Activated T-helper 17 cell treated with anti-CD3 and anti-CD28 coated beads, Interleukin-2, amount 50 U/mL, for 72 hours (primary cell): ENCODE measurements around the gene TP63. TPM values are rescaled to one million over a fixed set of nuclear protein-coding genes. Genes with fewer than 3 reads are reported as not detected.

ENCODE experiments used
- ATAC-seq: fragments of 150-1000 bp; cut with Tn5 transposase; replicated peaks from 2 replicates; pipeline ENCODE4 v1.10.0; 2021; ENCODE audit warnings: mild to moderate bottlenecking, moderate library complexity
- H3K27ac Mint-ChIP-seq: one replicate; pipeline ENCODE4 v1.8.0; 2022; ENCODE audit warnings: mixed read lengths
- H3K27me3 Mint-ChIP-seq: one replicate; pipeline ENCODE4 v1.8.0; 2022; ENCODE audit warnings: mixed read lengths
- H3K36me3 Mint-ChIP-seq: one replicate; pipeline ENCODE4 v1.8.0; 2022; ENCODE audit warnings: low read depth, mild to moderate bottlenecking, mixed read lengths
- H3K4me1 Mint-ChIP-seq: one replicate; pipeline ENCODE4 v1.8.0; 2022; ENCODE audit warnings: mixed read lengths
- H3K4me3 Mint-ChIP-seq: one replicate; pipeline ENCODE4 v1.8.0; 2022; ENCODE audit warnings: mild to moderate bottlenecking, mixed read lengths
- H3K9me3 Mint-ChIP-seq: one replicate; pipeline ENCODE4 v1.8.0; 2022; ENCODE audit warnings: mixed read lengths
- total RNA-seq, 2 donors: library from RNA; stranded (reverse); gene quantifications; one replicate each; pipeline ENCODE4 v1.2.3, GENCODE V29; 2022

TP63 gene
- total RNA-seq, 2 donors from 2014 or later, result 0.76 to 0.98 TPM

DNA sequence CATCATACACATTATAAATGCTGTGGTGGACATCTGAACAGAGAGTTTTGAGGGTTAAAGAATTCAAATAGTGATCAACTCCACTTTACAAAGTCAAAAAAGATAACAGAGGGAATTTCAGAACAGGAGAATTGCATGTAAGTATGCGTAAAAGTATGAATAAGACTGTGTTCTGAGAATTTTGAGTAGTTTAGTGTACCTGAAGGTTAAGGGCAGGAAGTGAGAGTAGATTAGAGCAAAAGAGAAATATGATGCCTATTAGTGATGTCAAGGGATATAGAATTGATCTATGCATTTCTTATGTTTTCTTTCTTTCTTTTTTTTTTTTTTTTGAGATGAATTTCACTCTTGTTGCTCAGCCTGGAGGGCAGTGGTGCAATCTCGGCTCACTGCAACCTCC is 53.1 kb downstream of the TP63 start:
- Mint-ChIP-seq H3K4me1 (peaks cover 4% of the 10 kb centered on the region), H3K36me3 (no peaks in the 10 kb centered on the region), H3K27me3 (peaks cover 5% of the 10 kb centered on the region), H3K27ac (no peak overlapping the region), H3K9me3 (peaks cover 4% of the 10 kb centered on the region), H3K4me3 (no peak overlapping the region)
- peak; percentile 55 for ATAC-seq

DNA sequence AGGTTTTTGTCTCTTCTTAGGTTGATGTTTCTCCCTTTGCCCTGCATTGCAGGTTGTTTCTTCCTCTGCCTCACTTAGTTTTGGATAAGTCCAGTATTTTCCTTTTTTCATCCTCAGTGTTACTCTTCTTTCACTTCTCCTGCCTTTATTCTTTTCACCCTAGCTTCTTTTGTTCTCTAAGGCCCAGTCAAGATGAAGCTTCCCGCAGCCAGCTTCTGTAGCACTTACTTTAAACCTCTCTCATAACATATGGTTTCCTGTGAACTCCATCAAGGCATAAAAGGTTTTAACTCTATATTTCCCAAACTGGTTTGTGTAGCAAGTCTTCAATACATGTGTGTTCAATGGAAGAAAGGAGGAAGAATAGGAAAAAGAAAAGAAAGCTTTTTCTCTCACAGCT is 54.1 kb downstream of the TP63 start:
- no peaks in the 10 kb centered on the region for H3K36me3 Mint-ChIP-seq
- peaks cover 4% of the 10 kb centered on the region for H3K9me3 Mint-ChIP-seq
- H3K4me3 Mint-ChIP-seq, result no peak overlapping the region
- H3K27ac Mint-ChIP-seq, result no peak overlapping the region
- no peak for ATAC-seq
- H3K4me1 Mint-ChIP-seq, result peaks cover 4% of the 10 kb centered on the region
- H3K27me3 Mint-ChIP-seq, result peaks cover 5% of the 10 kb centered on the region

DNA sequence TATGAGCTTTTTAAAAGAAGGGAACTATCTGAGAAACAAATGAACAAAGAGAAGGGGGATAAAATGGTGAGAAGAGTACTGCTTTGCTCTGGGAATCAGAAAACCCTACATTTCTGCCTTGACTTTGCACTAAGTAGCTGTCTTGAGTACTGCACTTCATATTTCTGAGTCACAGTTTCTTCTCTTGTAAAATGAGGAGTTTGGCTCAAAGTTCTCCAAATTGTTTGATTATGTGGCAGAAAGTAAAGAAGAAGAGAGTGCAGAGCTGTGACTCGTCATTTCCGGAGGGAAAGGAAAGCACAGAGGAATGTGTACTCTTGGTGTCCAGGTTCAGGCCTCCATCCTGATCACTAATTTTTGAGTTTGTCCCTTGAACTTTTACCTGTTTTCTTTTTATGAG is 54.7 kb downstream of the TP63 start:
- H3K36me3 Mint-ChIP-seq, result no peaks in the 10 kb centered on the region
- peaks cover 4% of the 10 kb centered on the region for H3K9me3 Mint-ChIP-seq
- H3K4me3 Mint-ChIP-seq, result no peak overlapping the region
- peaks cover 5% of the 10 kb centered on the region for H3K27me3 Mint-ChIP-seq
- no peak overlapping the region for H3K27ac Mint-ChIP-seq
- ATAC-seq, result no peak
- H3K4me1 Mint-ChIP-seq, result peaks cover 4% of the 10 kb centered on the region

DNA sequence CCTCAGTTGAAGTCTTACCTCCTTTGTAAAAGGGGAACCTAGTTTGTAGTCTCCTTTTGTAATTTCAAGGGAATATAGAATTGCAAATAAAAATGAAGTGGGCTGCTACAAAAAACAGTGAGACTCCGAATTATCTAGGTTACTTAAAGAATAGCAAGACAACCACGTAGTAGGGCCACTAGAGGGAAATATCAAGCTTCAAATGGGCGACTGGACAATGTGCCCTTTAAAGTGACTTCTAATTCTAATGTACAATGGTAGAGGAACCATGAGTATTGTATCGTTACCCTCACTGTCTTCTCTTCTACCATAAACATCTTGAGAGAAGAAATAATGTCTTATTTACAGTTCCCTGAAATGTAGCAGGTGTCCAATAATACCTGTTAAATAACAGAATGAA is 56.3 kb downstream of the TP63 start:
- Mint-ChIP-seq H3K4me1 (peaks cover 4% of the 10 kb centered on the region), H3K27ac (no peak overlapping the region), H3K9me3 (no peaks in the 10 kb centered on the region), H3K36me3 (no peaks in the 10 kb centered on the region), H3K4me3 (no peak overlapping the region), H3K27me3 (no peaks in the 10 kb centered on the region)
- ATAC-seq, result no peak

DNA sequence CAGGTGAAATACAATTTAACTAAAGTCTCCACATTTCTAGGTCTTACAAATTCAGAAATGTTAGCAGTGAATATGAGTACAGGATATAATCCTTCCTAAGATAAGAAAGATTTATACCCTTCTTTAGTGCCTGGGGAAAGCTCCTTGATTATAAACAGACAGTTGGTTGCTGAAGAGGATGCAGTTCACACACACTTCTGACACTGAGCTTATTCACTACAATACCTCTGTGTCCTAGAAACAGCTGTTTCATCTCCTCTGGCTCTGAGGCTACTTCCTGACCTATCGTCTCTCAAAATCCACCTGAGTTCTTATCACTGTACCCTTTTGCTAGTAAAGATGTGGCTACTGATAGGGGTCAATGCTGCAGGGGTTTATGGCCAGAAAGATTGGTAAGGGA is 57.1 kb downstream of the TP63 start:
- H3K4me1 Mint-ChIP-seq, result peaks cover 4% of the 10 kb centered on the region
- no peaks in the 10 kb centered on the region for H3K36me3 Mint-ChIP-seq
- H3K4me3 Mint-ChIP-seq, result no peak overlapping the region
- H3K27ac Mint-ChIP-seq, result no peak overlapping the region
- H3K9me3 Mint-ChIP-seq, result no peaks in the 10 kb centered on the region
- H3K27me3 Mint-ChIP-seq, result no peaks in the 10 kb centered on the region
- ATAC-seq, result no peak

DNA sequence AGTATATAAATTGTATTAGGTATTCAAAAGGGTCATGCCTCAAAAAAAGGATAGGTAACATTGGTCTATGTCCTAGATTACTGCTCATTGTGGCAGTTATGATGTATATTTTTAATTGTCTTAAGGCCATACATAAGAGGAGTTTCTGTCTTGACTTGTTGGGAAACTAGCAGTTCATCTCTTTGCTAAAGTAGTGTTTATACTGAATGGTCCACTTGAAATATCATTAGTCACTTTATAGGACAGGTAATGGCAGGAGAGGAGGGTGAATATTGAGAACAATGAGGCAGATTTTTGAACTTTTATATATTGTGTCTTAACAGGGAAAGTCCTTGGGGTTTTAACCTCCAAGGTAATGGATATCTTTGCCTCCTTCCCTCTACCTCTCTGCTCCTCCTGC is 58.4 kb downstream of the TP63 start:
- no peaks in the 10 kb centered on the region for H3K9me3 Mint-ChIP-seq
- H3K27me3 Mint-ChIP-seq, result no peaks in the 10 kb centered on the region

DNA sequence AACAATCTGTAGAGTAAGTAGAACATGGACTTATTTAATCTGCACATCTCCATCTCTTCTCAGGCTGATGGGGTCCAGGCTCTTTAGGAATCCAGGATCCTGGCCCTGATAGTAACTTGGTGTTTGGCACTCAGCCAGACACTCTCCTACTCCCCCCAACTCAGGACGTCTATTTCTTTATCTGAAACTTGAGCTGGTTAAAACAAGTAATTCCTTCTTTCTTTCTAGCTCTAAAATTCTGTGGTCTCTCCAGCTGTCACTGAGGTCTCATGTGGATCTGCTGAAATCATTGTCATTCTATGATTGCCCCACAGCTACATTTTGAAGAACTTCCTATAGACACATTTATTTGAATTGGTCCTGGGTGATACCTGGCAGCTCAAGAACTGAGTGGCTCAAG is 59.0 kb downstream of the TP63 start:
- no peak for ATAC-seq
- Mint-ChIP-seq H3K36me3 (no peaks in the 10 kb centered on the region), H3K27me3 (no peaks in the 10 kb centered on the region), H3K27ac (no peak overlapping the region), H3K9me3 (no peaks in the 10 kb centered on the region), H3K4me1 (no peaks in the 10 kb centered on the region), H3K4me3 (no peak overlapping the region)

More for the DNA sequence above, 58.4 kb downstream of the TP63 start:
- no peaks in the 10 kb centered on the region for H3K36me3 Mint-ChIP-seq
- no peak overlapping the region for H3K4me3 Mint-ChIP-seq
- no peaks in the 10 kb centered on the region for H3K4me1 Mint-ChIP-seq
- ATAC-seq, result no peak
- H3K27ac Mint-ChIP-seq, result no peak overlapping the region

DNA sequence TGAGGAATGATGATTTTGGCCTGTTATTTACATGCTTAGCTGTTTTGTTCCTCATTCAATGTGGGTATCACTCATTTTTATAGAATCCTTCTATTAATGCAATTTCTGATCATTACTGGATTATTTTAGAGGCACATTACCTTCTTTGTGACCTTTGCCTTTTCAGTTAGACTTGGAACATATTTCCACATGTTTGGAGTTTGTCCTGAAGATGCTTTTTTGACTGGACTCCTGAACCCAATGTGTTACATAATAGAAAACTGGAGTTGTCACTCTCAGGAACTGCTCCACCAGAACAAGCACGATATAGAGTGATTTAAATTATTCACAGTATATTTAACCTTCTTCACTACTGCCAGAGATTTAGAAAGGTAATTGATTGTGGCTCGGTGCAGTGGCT is 59.5 kb downstream of the TP63 start:
- Mint-ChIP-seq H3K4me1 (no peaks in the 10 kb centered on the region), H3K4me3 (no peak overlapping the region), H3K27ac (no peak overlapping the region), H3K36me3 (no peaks in the 10 kb centered on the region), H3K9me3 (no peaks in the 10 kb centered on the region), H3K27me3 (no peaks in the 10 kb centered on the region)
- no peak for ATAC-seq

DNA sequence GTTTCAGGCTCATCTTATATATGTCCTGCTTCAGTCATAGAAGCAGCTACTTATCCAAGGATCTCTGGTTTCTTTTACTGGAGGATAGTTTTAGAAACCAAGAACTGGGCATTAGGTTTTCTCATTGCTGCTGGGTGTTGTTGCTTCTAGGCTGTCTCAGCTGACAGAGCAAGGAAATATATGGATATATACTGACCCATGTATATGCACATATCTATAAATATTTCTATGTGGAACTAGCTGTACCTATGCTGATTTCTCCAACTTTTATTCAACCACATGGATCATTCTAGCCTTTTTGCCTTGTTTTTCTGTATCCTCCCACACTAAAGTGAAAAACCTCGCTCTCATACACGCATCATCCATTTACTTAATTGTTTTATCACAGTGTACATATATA is 64.2 kb downstream of the TP63 start:
- no peak overlapping the region for H3K4me3 Mint-ChIP-seq
- H3K36me3 Mint-ChIP-seq, result no peaks in the 10 kb centered on the region
- no peaks in the 10 kb centered on the region for H3K27me3 Mint-ChIP-seq
- ATAC-seq, result no peak
- H3K9me3 Mint-ChIP-seq, result no peaks in the 10 kb centered on the region
- H3K4me1 Mint-ChIP-seq, result no peaks in the 10 kb centered on the region
- no peak overlapping the region for H3K27ac Mint-ChIP-seq

DNA sequence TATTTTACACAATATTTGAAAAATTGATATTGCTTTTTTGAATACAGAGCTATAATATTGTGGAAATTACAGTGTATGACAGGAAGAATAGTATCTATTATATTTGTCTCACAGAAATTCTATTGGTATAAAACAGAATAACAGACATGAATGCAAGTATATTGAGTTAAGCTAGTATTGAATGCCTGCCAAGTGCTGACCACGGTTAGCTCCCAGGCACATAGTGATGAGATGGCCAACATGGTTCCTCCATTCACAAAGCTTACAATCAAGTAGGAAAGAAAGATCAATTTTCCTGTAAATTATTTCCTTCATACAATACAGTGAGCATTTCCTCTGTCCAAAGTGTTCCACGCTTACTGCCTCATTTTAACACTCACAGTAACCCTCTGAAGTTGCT is 67.6 kb downstream of the TP63 start:
- no peaks in the 10 kb centered on the region for H3K9me3 Mint-ChIP-seq

DNA sequence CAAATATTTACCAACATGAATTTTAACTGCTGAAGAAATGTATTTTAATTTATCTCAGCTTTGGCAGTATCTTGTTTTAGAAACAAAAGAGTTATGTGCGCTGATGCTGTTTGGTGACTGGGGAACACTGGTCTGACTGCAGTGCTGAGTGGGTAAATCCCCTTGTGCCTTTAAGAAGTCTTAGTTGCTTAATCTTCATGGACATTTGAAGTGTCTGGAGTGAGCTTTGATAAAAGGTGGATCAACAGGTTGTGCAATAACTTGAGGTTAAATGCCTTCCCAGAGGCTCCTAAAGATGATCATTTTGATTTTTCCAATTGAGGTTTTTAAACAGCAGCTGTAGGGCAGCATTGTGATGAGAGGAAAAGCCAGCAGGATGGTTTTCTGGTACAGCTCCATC is 68.7 kb downstream of the TP63 start:
- no peaks in the 10 kb centered on the region for H3K36me3 Mint-ChIP-seq
- H3K27me3 Mint-ChIP-seq, result no peaks in the 10 kb centered on the region
- H3K4me3 Mint-ChIP-seq, result no peak overlapping the region
- H3K4me1 Mint-ChIP-seq, result no peaks in the 10 kb centered on the region
- no peak overlapping the region for H3K27ac Mint-ChIP-seq
- H3K9me3 Mint-ChIP-seq, result no peaks in the 10 kb centered on the region
- no peak for ATAC-seq

More for the DNA sequence above, 67.6 kb downstream of the TP63 start:
- no peak for ATAC-seq
- H3K27ac Mint-ChIP-seq, result no peak overlapping the region
- no peaks in the 10 kb centered on the region for H3K27me3 Mint-ChIP-seq
- no peak overlapping the region for H3K4me3 Mint-ChIP-seq
- H3K36me3 Mint-ChIP-seq, result no peaks in the 10 kb centered on the region
- H3K4me1 Mint-ChIP-seq, result no peaks in the 10 kb centered on the region

DNA sequence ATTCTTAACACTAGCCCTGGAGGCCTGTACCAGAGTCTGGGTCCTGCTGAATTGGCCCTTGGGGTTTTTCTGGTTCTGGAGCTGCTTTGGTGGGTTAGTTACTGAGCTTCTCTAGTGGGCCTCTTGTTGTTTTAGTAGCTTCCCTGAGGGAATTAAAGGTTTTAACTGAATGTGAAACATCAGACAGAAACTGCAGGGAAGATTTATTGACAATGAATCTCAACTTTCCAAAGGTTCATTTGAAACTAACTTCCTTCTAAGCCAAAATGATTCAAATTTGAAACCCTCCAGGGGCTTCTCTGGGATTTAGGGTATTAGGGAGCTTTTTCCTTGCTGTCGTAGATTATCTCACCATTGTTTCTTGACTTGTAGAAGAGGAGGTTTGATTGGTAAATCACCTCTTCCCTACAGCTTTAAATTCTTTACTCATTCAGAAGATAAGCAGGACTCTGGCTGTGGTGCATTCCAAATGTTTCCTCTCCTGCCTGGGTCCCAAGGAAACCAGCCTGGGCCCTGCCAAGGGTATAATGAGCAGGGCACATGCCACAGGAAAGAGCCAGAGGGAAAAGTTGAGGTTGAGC is 71.0 kb downstream of the TP63 start:
- Mint-ChIP-seq H3K36me3 (no peaks in the 10 kb centered on the region), H3K27me3 (no peaks in the 10 kb centered on the region), H3K4me1 (no peaks in the 10 kb centered on the region), H3K4me3 (no peak overlapping the region), H3K9me3 (no peaks in the 10 kb centered on the region), H3K27ac (no peak overlapping the region)
- no peak for ATAC-seq

DNA sequence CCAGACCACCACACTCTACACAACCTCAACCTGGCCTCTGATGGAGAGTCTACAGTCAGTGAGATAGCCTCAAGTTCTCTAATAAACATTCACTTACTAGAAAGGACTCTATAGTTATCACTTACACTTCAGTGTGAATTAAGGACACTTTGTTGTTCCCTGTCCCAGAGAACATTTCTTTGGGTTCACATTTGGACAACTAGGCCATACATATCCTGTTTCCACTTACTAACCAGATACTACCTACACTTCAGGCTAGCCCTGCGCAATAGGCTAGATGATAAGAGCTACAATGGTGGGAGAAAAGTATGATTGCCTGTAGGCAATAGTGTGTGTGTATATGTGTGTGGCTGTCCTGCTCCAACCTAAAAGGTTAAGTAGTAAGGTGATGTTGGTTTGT is 72.7 kb downstream of the TP63 start:
- H3K4me3 Mint-ChIP-seq, result no peak overlapping the region
- ATAC-seq, result no peak
- no peaks in the 10 kb centered on the region for H3K9me3 Mint-ChIP-seq
- no peak overlapping the region for H3K27ac Mint-ChIP-seq
- no peaks in the 10 kb centered on the region for H3K27me3 Mint-ChIP-seq
- H3K4me1 Mint-ChIP-seq, result no peaks in the 10 kb centered on the region
- no peaks in the 10 kb centered on the region for H3K36me3 Mint-ChIP-seq

DNA sequence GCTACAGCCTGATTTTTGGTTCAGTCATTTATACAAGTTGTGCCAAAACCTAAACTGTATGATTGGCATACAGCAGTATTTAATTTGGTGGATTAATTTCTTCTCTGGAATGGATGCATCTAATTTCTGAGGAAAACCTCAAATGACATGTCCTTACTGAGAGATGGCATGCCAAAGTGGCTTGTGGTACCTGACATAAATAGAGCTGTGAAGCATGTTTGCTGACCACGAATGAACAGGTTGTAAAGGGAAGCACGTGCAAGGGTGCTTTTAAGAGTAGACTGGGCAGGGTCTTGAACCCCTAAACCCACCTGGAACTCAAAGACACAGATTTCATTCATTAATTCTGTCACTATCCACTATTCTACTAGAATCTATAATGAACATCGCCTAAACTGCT is 77.2 kb downstream of the TP63 start:
- Mint-ChIP-seq H3K9me3 (no peaks in the 10 kb centered on the region), H3K27ac (no peak overlapping the region), H3K36me3 (no peaks in the 10 kb centered on the region), H3K4me3 (no peak overlapping the region), H3K27me3 (no peaks in the 10 kb centered on the region), H3K4me1 (no peaks in the 10 kb centered on the region)
- ATAC-seq, result no peak

DNA sequence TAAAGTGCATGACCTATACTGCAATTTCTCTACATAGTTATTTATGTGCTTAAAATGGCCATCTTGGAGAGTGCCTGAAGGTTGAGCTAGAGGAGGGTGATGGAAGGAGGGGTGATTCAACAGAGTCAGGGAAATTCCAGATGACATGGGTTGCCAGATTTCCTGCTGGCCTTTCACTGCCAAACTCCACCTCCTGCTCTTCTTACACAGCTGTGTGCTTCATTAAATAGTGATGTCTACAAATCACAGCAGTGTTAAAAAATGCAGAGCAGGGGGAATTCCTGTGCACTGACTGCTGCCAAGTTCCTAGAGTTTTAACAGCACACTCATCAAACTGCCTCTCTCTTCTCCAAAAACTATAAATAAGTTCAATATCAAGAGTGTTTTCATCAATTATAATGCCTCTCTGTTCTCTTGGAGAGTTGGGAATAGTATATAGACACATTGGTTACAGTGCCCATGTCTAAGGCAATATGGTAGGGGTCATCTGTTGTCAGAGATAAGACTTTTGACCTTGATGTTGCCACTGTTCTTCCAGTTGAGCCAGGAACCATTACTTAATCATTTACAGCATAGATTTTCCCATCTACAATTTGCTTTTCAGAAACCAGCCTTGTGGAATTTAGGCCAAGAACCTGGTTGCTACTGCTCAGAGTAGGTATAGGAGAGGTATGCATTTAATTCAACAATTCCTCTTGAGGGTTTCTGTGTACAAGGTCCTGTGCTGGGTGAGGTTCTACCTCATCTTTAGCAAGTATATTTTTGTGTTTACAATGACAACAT is 79.6 kb downstream of the TP63 start:
- H3K27ac Mint-ChIP-seq, result no peak overlapping the region

More for the DNA sequence above, 79.6 kb downstream of the TP63 start:
- H3K4me1 Mint-ChIP-seq, result peaks cover 6% of the 10 kb centered on the region
- no peaks in the 10 kb centered on the region for H3K36me3 Mint-ChIP-seq
- no peaks in the 10 kb centered on the region for H3K27me3 Mint-ChIP-seq
- peak; percentile 68 for ATAC-seq
- H3K4me3 Mint-ChIP-seq, result no peak overlapping the region
- no peaks in the 10 kb centered on the region for H3K9me3 Mint-ChIP-seq
